Embryonic facial prominence (tissue), 1 donor: Measurements from ENCODE around the gene STARD5.
"Not testable (repeated sequence)": the region's sequence is repeated elsewhere in the genome, so short reads cannot be mapped to it uniquely, and the experiment has no call there.

ENCODE experiments used
- DNase-seq: peaks from one replicate; pipeline ENCODE4 v3.0.0-alpha.2; 2016; ENCODE audit errors: extremely low spot score

STARD5 gene

DNA sequence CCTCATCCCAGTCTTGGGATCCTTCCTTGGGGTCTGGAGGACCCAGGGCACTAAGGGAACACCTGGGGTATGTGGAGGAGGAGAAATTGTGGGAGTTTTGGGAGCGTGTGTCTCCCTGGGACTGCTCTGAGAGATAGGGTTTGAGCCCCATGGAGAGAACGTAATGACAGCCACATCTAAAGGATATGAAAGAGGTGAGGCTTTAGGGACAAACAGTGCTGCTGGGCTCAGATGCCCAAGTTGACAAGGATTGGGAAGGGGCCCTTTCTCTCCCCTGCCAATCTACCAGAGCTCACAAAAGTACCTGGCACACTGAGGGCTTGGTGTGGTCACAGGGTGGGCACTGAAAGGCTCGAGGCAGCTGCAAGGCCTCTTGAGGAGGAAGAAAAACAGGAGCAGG is 13.3 kb upstream of the STARD5 start:
- DNase-seq, result no peak

- no peak for DNase-seq
These were observed 12.6 kb upstream of the STARD5 start for GRCh38 chr15:81336568-81336967.

DNA sequence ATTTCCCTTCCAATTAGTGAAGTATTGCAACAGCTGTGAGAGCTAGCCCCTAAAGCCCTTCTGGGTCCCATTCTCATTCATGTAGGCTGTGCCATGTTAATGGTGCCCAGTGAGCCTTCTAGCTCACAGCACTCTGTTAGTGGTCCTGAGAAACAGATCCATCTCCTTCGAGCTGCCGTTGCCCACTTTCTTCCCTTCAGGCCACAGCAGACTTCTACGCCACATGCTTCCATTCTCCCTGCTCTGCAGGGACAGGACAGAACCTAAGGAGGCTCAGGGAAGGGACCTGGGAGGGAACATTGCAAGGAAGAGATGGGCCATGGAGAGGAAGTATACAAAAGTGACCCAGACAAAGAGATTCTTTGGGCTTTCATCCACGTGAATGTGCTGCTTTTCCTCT is 11.7 kb upstream of the STARD5 start:
- DNase-seq, result no peak

- DNase-seq, result no peak
These were observed 11.0 kb upstream of the STARD5 start for GRCh38 chr15:81334768-81335435.

DNA sequence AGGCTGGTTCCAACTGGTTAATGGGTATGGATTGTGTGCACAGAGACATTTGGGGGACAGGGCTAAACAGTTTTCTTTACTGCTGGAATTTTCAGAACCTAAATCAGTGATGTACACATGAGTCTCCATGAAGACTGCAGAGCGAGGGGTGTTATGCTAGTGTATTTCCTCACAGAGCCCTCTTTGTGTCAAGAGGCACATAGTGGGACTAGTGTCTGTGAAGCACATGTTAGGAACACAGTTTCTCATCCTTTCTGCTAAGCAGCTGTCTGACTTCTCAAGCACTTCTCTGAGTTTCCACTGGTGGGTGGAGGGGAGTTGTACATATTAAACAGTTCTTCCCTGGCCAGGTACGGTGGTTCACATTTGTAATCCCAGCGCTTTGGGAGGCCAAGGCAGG is 9.4 kb upstream of the STARD5 start:
- DNase-seq, result no peak

- DNase-seq, result no peak
These were observed 8.4 kb upstream of the STARD5 start for GRCh38 chr15:81332326-81332725.

DNA sequence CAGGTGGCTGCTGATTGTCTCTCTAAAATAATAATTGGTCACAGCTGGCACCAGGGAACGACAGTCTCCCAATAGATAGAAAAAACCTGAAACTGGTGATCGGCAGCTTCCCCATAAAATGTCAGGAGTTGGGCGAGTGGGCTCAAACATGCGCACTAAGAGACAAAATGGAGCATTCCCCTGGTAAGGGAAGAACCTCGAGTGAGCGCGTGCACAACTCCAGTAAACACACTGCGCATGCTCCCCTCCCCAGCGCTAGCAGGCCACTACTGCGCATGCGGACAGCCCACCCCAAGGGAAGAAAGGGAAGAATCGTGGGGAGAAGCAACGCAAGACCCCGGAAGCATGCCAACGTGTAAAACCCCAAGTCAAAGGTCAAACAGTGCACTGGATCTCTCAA is 7.7 kb upstream of the STARD5 start:
- DNase-seq, result no peak

DNA sequence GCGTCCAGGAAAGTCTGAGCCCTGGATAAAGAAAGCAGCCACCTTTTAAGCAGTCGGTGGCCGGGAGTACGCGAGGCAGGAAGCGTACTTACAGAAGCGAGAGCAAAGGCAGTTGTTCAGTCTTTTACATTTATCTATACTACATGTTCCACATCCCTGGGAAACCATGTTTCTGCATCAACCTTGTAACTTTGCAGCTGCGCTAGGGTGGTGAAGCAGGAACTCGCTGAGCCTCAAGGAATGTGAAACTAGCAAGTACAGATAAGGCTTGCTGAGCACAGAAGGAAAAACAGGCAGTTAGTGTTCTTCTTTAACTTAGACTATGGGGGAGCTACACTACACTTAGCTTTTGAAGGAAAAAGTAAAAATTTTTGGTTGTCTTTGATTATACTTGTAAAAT is 7.2 kb upstream of the STARD5 start:
- DNase-seq, result not testable (repeated sequence)

GRCh38 chr15:81330366-81331090 is 6.6 kb upstream of the STARD5 start:
- no peak for DNase-seq

DNA sequence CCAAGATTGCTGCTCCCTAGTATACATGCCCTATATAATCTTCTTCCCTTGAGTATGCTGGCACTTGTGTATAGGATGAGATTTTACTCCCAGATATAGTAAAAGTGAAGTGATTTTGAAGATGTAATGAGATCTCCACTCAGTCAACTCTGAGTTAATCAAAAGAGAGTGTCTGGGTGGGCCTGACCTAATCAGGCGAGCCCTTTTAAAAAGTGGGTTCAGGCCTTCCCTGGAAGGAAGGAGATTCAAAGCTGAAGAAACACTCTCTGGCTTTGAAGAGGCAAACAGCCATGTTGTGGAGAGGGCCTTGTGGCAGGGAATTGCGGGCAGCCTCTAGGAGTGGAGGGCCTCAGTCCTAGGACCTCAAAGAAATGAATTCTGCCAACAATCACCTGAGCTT is 5.5 kb upstream of the STARD5 start:
- DNase-seq, result no peak

GRCh38 chr15:81327516-81327915 is 3.6 kb upstream of the STARD5 start:
- no peak for DNase-seq

- DNase-seq, result no peak
These were observed 2.7 kb upstream of the STARD5 start for GRCh38 chr15:81326466-81327212.

DNA sequence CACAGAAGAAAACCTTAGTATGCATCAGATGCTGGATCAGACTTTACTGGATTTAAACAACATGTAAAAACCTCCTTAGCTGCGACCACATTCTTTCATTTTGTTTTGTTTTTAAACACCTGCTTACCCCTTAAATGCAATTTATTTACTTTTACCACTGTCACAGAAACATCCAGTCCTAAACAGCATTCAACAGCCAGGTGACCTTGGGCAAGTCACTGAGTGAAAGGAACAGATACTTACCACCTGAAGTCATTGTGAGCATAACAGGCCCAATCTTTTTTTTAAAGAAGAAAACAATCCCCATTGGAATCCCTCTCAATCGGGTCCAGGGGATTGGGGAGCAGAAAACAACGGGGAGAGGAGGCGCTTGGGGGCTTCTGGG is 390 bp downstream of the STARD5 start:
- no peak for DNase-seq

DNA sequence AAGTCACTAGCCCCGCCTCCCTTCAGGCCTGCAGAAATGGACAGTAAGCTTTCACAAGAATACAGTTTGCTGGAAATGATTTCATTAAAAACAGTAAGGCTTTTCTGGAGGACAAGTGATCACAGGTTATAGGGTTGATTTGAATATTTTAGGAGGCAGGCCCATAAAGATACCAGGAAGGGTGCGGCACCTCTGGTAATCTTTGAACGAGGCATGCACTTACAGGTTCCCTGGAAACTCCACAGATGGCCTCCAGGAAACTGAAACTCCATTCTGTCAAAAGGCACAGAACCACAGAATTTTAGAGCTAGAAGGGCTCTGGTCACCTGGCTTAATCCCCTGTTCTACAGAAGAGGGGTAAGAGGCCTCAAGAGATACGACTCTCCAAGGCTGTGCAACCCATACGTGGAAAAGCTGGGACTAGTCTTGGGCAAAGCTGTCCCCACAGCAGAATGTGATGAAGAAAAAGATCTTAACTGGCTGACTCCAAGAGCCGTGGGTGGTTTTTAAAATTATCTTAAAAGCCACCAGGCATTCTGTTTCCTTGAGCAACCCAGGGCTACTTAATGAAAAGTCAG is 1.2 kb downstream of the STARD5 start:
- DNase-seq, result no peak

DNA sequence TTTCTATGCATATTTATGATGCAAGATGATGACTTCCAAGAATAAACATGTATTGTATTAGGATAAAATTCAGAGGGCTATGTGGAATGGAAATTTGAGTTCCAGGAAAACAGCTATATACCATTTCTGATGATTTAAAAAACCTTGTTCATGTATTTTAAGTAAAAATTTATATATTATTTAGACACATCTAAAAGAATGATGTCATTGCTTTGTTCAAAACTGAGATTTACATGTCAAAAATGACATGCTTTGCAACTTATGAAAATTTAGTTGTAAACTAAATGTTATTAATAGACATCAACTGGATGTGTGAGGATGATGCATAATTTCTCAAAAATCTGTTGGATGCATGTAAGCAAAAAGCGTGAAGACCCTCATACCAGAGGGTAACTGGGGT is 2.3 kb downstream of the STARD5 start:
- DNase-seq, result no peak

DNA sequence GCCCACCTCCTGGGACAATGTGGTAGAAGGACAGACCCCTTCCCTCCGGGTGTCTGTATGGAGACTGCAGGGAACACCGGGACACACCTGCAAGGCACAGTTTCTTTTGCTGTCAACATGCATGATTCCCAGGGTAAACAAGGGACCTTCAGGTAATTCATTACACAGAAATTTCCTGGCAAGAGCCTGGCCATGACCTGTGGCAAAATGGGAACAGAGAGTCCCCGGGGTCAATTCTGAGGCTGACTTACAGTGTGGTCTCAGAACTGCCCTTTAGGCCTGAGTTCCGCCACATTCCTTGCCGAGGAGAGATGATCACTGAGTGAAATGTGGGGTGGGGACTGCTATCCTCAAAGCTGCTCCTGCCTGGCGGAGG is 6.3 kb downstream of the STARD5 start:
- DNase-seq, result no peak

GRCh38 chr15:81316267-81316666 is 7.7 kb downstream of the STARD5 start:
- DNase-seq, result no peak

DNA sequence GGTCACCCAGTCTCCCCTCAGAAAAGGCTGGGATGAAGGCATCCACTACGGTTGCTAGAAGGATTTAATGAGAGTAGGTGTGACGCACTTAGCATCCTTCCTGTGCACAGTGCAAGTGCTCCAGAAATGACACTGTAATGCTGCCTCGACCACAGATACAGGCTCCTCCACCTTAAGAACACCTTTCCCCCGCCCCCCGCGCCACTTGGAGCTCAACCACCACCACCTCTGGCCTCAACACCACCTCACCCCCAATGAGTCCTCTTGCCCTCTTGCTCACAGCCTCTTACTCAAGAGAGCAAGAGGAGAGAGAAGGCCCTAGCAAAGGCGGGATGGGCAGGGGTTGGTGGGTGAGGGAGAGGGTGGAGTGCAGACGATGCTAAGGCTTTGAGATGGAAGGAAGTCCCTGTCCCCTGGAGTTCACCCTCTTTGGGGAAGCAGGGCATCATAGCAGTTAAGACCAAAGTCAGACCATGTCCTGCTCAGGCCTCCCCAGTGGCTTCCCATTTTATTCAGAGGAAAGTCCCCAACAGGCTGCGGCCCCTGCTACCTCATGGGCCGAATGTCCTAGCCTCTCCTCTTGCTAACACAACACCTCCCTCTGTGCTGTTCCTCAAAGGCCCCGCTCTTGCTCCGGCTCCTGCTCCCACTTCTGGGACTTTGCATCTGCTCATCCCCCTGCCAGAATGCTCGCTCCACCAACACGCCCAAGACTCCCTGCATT is 8.3 kb downstream of the STARD5 start:
- no peak for DNase-seq

DNA sequence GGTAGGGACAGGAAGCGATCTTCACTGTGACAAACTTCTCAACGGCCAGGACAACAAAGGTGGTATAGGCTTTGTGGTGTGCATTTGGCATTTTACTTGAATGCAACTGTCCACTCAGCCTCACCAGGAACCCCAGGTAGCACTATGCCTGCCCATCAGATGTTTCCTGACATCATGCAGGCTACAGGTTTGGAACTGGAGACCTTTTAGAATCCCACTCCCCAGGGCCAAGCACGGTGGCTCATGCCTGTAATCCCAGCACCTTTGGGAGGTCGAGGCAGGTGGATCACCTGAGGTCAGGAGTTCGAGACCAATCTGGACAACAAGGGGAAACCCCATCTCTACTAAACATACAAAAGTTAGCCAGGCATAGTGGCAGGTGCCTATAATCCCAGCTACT is 9.6 kb downstream of the STARD5 start:
- no peak for DNase-seq

DNA sequence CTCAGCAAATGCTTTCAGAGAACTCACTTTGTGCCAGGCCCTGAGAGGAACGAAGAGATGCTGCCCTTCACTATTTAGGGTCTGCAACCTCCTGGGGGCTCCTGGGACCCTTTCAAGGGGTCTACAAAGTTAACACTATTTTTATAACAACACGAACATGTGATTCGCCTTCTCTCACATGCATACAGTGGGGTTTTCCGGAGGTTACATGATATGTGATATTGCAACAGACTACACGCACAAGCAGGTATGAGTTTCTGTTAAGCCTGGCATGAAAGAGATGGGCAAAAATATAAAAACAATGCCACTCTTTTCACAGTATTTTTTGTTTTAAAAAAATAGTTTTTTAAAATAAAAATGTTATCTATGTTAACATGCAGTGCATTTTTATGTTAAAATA is 10.3 kb downstream of the STARD5 start:
- no peak for DNase-seq

DNA sequence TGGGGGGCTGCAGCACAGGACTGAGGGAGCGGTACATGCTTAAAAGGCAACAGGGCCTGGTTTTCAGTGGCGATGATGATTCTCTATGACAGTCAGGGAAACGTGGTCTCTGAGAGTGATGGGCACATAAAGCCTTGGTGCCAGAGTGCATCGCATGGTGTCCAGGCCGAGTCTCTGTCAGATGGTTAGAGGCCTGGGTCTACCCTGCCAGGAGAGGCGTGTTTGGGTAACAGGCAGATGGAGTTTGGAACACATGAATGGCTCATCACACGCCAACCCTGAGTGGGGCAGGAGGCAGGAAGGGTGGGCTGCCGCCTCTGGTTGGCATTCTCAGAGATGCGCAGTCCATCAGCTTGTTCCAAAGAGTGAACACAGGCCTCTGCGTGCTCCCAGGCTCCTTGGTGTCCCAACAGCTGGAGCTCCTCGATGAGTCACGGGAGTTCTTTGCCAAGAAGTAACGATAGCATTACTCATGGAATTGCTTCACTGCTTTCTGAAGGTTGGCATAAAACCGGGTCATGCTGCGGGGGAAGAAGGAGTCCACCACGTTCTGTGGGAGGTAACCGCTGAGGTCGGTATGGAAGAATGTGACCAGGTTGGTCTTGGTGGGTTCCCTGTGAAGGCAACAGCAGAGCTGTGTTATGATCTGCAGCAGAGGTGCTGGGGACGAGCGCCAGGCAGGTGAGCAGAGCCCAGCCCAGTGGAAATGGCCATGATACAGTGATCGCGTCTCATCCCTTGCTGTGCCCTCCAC is 11.0 kb downstream of the STARD5 start:
- DNase-seq, result no peak
